ENCODE results near the gene ADAMTS15. TPM values are rescaled to one million over a fixed set of nuclear protein-coding genes. Genes with fewer than 3 reads are reported as not detected.

The ADAMTS15 gene
- total RNA-seq, 2 donors from 2014 or later = 0.59 to 1.5 TPM

- TF ChIP-seq, protein P1, sequence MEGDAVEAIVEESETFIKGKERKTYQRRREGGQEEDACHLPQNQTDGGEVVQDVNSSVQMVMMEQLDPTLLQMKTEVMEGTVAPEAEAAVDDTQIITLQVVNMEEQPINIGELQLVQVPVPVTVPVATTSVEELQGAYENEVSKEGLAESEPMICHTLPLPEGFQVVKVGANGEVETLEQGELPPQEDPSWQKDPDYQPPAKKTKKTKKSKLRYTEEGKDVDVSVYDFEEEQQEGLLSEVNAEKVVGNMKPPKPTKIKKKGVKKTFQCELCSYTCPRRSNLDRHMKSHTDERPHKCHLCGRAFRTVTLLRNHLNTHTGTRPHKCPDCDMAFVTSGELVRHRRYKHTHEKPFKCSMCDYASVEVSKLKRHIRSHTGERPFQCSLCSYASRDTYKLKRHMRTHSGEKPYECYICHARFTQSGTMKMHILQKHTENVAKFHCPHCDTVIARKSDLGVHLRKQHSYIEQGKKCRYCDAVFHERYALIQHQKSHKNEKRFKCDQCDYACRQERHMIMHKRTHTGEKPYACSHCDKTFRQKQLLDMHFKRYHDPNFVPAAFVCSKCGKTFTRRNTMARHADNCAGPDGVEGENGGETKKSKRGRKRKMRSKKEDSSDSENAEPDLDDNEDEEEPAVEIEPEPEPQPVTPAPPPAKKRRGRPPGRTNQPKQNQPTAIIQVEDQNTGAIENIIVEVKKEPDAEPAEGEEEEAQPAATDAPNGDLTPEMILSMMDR (IDR thresholded peaks at IDR 0.05) = no peak
- no peak for TF ChIP-seq POLR2AphosphoS5 (IDR thresholded peaks at IDR 0.05)
- TF ChIP-seq POLR2A (IDR thresholded peaks at IDR 0.05) = no peak
- H3K4me3 ChIP-seq = no peak overlapping the region
- intact Hi-C loops (cut with DNase I) = no loop called here
- H3K27me3 ChIP-seq (replicated peaks; ENCODE audit: insufficient read depth) = no peaks in the 10 kb centered on the region
- H3K9me3 ChIP-seq = no peaks in the 10 kb centered on the region
- H3K36me3 ChIP-seq = no peaks in the 10 kb centered on the region
- H3K4me1 ChIP-seq (replicated peaks) = no peaks in the 10 kb centered on the region
- H3K27ac ChIP-seq = no peak overlapping the region
- 95% methylated on average over 7 of the region's 7 CpGs for WGBS
- DNase-seq (ENCODE audit: low spot score) = no peak
Measured at GRCh38 chr11:130472434-130472961, 24.1 kb downstream of the ADAMTS15 start.

DNA sequence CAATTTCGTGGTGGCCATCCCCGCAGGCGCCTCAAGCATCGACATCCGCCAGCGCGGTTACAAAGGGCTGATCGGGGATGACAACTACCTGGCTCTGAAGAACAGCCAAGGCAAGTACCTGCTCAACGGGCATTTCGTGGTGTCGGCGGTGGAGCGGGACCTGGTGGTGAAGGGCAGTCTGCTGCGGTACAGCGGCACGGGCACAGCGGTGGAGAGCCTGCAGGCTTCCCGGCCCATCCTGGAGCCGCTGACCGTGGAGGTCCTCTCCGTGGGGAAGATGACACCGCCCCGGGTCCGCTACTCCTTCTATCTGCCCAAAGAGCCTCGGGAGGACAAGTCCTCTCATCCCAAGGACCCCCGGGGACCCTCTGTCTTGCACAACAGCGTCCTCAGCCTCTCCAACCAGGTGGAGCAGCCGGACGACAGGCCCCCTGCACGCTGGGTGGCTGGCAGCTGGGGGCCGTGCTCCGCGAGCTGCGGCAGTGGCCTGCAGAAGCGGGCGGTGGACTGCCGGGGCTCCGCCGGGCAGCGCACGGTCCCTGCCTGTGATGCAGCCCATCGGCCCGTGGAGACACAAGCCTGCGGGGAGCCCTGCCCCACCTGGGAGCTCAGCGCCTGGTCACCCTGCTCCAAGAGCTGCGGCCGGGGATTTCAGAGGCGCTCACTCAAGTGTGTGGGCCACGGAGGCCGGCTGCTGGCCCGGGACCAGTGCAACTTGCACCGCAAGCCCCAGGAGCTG is 24.8 kb downstream of the ADAMTS15 start:
- TF ChIP-seq POLR2A (IDR thresholded peaks at IDR 0.05) (no peak), POLR2AphosphoS5 (IDR thresholded peaks at IDR 0.05) (no peak)
- TF ChIP-seq, protein P1 (IDR thresholded peaks at IDR 0.05) = no peak
- no peaks in the 10 kb centered on the region for H3K27me3 ChIP-seq (replicated peaks; ENCODE audit: insufficient read depth)
- no peaks in the 10 kb centered on the region for H3K36me3 ChIP-seq
- no peak overlapping the region for H3K4me3 ChIP-seq
- no peaks in the 10 kb centered on the region for H3K4me1 ChIP-seq (replicated peaks)
- intact Hi-C loops (cut with DNase I) = no loop called here
- H3K27ac ChIP-seq = no peak overlapping the region
- 96% methylated on average over 27 of the region's 52 CpGs for WGBS
- DNase-seq (ENCODE audit: low spot score) = no peak
- no peaks in the 10 kb centered on the region for H3K9me3 ChIP-seq

- intact Hi-C loops (cut with DNase I) = no loop called here
- TF ChIP-seq POLR2A (IDR thresholded peaks at IDR 0.05) (no peak), POLR2AphosphoS5 (IDR thresholded peaks at IDR 0.05) (no peak)
- TF ChIP-seq, protein P1 (IDR thresholded peaks at IDR 0.05) = no peak
- H3K27me3 ChIP-seq (replicated peaks; ENCODE audit: insufficient read depth) = no peaks in the 10 kb centered on the region
- DNase-seq (ENCODE audit: low spot score) = no peak
- no peak overlapping the region for H3K4me3 ChIP-seq
- no peaks in the 10 kb centered on the region for H3K4me1 ChIP-seq (replicated peaks)
- 93% methylated on average over 15 of the region's 21 CpGs for WGBS
- no peak overlapping the region for H3K27ac ChIP-seq
- H3K36me3 ChIP-seq = no peaks in the 10 kb centered on the region
- no peaks in the 10 kb centered on the region for H3K9me3 ChIP-seq
Measured at GRCh38 chr11:130473795-130474377, 25.4 kb downstream of the ADAMTS15 start.

DNA sequence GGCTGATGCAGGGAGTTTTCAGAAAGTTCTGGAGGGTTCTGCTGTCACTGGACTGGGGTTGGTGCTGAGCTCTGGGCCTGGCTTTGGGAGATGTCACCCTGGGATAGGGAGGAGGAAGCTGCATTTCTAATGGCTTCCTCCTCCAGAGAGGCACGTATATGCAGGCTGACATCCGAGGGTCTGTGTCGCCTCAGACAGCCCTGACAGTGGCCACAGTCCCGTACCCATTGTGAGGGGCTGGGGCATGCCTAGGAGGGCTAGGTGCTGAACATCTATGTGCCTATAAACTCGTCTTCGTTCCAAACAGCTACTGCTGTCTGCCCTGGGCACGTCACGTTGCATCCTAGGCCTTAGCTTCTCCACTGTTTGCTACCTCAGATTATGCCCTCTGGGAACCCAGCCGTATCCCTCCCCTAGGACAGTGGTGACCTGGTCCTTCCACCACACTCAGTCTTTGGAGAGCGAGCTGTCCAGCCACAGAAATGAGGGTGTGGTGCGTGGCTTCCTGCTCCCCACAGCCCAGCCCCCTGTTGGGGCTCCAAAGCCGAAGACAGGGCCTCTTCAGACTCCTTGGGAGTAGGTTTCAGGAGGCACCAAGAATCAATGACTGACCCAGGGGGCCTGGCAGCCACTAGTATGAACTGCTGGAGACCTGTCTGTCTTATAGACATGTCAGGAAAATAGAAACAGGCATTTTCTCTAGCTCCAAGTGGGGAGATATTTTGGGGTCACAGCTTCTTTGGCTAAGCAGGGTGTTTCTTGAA is 26.4 kb downstream of the ADAMTS15 start:
- Histone ChIP-seq H3K9me3 (no peaks in the 10 kb centered on the region), H3K36me3 (no peaks in the 10 kb centered on the region), H3K27me3 (replicated peaks; ENCODE audit: insufficient read depth) (no peaks in the 10 kb centered on the region), H3K4me3 (no peak overlapping the region), H3K27ac (no peak overlapping the region), H3K4me1 (replicated peaks) (no peaks in the 10 kb centered on the region)
- intact Hi-C loops (cut with DNase I) = loop anchor here (5.0 kb wide), 1 partner anchor 47 kb away; no protein-coding TSS in a partner anchor
- WGBS = 94% methylated on average over 12 of the region's 12 CpGs
- TF ChIP-seq POLR2AphosphoS5 (IDR thresholded peaks at IDR 0.05) (no peak), POLR2A (IDR thresholded peaks at IDR 0.05) (no peak)
- TF ChIP-seq, protein P1 (IDR thresholded peaks at IDR 0.05) = no peak
- DNase-seq (ENCODE audit: low spot score) = no peak
